ENCODE results near the gene PITPNC1. TPM values are rescaled to one million over a fixed set of nuclear protein-coding genes. Genes with fewer than 3 reads are reported as not detected.

The PITPNC1 gene
- total RNA-seq (2022; extraction: Qiagen RNA extraction), result 20.5 to 25.2 TPM (median 23.2 TPM) in 5 replicates

DNA sequence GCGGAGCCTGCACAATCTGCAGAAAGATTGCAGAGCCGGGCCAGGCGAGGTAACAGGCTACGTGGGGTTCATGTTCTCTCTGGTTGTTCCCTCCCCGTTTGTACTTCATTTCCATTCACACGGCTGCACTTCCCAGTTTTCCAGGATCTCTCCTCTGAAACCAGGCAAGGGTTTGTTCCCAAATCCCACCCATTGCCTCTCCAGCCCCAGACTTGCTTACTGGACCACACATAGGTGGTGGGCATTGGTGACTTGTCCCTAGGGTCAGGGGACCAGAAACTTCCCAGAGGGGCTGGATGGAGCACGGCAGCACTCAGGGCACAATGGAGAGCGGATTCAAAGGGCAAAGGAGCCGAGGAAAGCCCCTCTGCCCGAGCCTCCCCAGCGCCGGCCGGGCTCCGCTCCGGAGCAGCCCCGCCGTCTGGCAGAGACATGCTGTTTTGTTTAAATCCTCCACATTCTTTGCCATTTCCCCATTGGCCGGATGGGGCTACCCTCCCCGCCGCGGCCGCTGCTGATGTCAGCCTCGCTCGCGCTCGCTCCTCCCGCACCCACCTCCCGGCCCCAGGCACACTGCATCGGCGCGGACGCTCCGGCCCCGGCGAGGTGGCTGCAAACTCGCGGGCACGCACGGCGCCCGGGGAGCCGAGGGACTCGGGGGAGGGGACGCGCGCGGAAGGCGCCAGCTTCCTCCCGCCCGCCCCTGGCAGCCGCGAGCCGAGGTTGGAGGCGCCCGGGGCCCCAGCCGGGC lies at the start of gene PITPNC1:
PITPNC1 (plus strand) TSS at position 545 of the 751 bp plus-strand sequence.

GRCh38 chr17:67366193-67367157 lies 10.6 kb upstream of the PITPNC1 start, which contains the start of gene PSMD12:
Gene PSMD12 (minus strand): TSS chr17:67366577. CDS start chr17:67366519, 58 bp downstream.

DNA sequence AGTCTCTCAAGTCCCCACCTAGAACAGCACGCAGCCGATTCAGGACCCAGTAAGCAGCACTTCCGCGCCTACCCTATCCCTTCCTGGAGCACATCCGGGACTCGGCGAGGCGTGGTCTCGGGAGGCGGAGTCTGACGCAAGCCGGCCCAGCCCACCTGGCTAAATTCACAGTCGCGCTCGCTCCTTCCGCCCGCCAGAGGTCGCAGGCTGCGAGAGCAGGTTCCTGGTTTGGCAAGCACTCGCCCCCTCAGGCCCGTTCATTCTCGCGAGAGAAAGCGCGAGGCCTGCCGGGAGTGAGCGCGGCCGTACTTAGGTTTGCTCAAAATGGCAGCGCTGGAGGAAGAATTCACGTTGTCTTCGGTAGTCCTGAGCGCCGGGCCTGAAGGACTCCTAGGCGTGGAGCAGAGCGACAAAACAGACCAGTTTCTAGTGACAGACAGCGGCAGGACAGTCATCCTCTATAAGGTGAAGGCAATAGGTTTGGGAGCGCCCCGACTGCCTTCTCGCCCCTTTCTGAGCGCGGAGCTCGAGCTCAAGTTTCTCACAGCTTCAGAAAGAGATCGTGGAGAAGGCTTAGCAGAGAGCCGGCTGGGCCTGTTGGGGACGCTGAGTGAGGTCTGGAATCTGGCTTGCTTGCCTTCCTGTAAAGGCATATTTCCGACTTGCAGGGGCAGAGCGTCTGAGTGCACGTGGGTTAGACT lies 340.7 kb downstream of the PITPNC1 start, which contains the start of gene NOL11:
NOL11 (plus strand) TSS at position 313 of the 701 bp plus-strand sequence; CDS start at position 325, 12 bp downstream.

Other genes starting within 250 kb of the PITPNC1 start
- 8.9 to 14.2 TPM (median 11.7 TPM) in 5 replicates for gene HELZ, start 132.1 kb upstream of the PITPNC1 start, total RNA-seq (2022; extraction: Qiagen RNA extraction)
- gene PSMD12, start 10.7 kb upstream of the PITPNC1 start, total RNA-seq (2022; extraction: Qiagen RNA extraction), result 96.4 to 122 TPM (median 100 TPM) in 5 replicates